ENCODE data around the gene KIAA1328.

Gene KIAA1328

DNA sequence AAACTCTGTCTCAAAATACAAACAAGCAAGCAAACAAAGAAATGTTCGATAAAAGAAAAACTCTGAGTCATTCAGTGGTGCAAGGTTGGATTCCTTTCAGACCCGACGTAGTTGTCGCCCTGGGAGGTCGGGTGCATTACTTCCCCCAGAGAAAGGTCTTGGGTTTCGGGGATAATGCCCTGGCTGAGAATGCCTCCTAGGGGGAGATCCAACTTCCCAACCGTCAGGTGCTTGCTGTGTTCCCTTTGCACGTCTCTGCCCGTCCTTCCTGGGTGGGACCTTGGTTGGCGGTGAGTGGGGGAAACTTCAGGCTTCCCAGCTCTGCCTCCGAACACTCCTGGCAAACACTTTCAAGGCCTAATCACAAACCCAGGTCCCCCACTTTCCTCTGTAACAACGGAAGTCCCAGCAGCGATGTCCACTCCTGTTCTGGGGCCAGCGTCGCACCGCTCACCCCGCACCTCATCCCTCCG lies 734 bp upstream of the KIAA1328 start:
- peak overlapping the region; percentile 70 for H3K9ac ChIP-seq (ENCODE audit: low read length)
- H3K27me3 ChIP-seq (ENCODE audit: control insufficient read depth in 1 of 2, insufficient read depth in 2 of 2, low read length in 2 of 2), result no peaks in the 10 kb centered on the region
- peaks cover under 1% of the 10 kb centered on the region for H3K36me3 ChIP-seq (ENCODE audit: insufficient read depth, low read length)
- H3K4me1 ChIP-seq (ENCODE audit: insufficient read depth, low read length), result peaks cover 21% of the 10 kb centered on the region
- peak overlapping the region; percentile 75 for H3K27ac ChIP-seq (ENCODE audit: low read depth, low read length)
- peak overlapping the region; percentile 81 to 95 for H3K4me3 ChIP-seq (ENCODE audit: low read depth in 1 of 2, low read length in 2 of 2)
- no peaks in the 10 kb centered on the region for H3K9me3 ChIP-seq (ENCODE audit: low read length)

DNA sequence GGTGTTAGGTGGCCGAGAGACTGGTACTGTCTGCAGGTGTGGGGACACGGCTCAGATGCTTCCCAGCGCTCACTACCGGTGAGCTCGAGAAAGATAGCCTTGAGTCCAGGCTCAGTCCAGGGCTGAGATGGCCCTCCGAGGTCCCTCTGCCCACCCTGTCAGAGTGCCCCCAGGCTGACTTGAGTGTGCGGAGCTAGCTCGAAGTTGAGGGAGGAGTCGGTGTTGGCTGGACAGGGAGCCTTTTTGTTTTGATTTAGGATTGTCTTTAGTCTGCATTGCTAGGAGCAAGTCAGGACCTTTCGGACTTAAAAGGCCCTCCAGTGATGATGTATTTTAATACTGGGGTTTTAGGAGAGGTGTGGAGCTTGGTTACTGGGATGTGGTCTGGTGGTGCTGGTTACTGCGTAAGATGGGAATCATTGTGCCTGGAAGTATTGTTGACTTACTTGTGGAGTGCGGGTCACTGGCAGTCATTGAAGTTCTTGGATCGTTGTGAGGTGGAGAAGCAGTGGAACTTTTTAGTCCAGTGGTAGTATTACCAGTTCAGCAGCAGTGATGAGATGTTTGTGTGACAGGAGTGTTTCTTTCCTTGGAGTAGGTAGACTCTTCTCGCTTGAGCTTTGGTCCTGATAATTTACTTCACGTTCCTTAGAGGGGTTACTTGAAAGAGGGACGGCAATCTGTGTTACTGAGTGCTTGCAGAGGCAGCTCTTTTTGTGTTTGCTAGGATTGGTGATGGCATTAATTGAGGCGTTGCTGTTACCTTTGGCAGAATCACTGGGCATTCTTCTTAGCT lies 633 bp downstream of the KIAA1328 start:
- H3K9ac ChIP-seq (ENCODE audit: low read length), result peak overlapping the region; percentile 79
- H3K4me1 ChIP-seq (ENCODE audit: insufficient read depth, low read length), result peaks cover 21% of the 10 kb centered on the region
- no peaks in the 10 kb centered on the region for H3K27me3 ChIP-seq (ENCODE audit: control insufficient read depth in 1 of 2, insufficient read depth in 2 of 2, low read length in 2 of 2)
- H3K36me3 ChIP-seq (ENCODE audit: insufficient read depth, low read length), result no peaks in the 10 kb centered on the region
- H3K27ac ChIP-seq (ENCODE audit: low read depth, low read length), result peak overlapping the region; percentile 75
- H3K4me3 ChIP-seq (ENCODE audit: low read depth in 1 of 2, low read length in 2 of 2), result peak overlapping the region; percentile 81 to 95
- H3K9me3 ChIP-seq (ENCODE audit: low read length), result no peaks in the 10 kb centered on the region

DNA sequence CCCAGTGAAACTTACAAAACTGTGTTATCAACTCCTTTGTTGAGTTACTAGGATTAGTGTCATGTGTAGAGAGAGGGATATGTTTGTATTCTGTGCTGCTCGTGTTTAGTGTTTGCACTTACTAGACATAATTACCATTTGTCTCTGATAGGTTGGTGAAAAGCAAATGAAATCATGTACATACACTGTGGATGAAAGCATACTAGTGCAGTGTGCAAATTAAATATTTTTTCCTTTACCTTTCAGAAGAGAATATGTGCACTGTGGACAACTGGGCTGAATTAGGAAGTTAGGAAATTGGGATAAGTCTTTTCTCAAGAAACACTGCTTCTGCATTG lies 1.2 kb downstream of the KIAA1328 start:
- Histone ChIP-seq H3K9me3 (ENCODE audit: low read length) (no peaks in the 10 kb centered on the region), H3K27ac (ENCODE audit: low read depth, low read length) (no peak overlapping the region), H3K36me3 (ENCODE audit: insufficient read depth, low read length) (no peaks in the 10 kb centered on the region), H3K4me1 (ENCODE audit: insufficient read depth, low read length) (peaks cover 21% of the 10 kb centered on the region), H3K27me3 (ENCODE audit: control insufficient read depth in 1 of 2, insufficient read depth in 2 of 2, low read length in 2 of 2) (no peaks in the 10 kb centered on the region), H3K4me3 (ENCODE audit: low read depth in 1 of 2, low read length in 2 of 2) (peak overlapping the region in 1 of 2 donors; percentile 95), H3K9ac (ENCODE audit: low read length) (peak overlapping the region; percentile 79)

DNA sequence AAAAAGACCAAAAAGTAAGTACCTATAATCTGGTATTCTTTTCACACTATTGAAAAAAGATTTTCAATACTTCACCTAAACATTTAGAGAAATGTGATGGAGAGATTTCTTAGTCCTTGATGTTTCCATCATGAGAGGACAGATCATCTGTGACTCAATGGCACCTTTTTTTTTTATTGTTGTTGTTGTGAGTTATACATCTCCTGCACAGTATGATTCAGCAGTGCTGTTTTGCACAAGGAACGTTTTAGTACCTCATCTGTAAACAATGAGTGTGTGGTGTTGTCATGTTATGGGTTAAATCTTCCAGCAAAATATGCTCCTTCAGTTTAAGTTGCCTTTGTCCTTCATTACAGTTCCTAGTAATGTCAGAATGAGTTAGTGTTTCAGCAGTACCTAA lies 2.2 kb downstream of the KIAA1328 start:
- Histone ChIP-seq H3K36me3 (ENCODE audit: insufficient read depth, low read length) (no peaks in the 10 kb centered on the region), H3K4me3 (ENCODE audit: low read depth in 1 of 2, low read length in 2 of 2) (no peak overlapping the region), H3K9me3 (ENCODE audit: low read length) (no peaks in the 10 kb centered on the region), H3K4me1 (ENCODE audit: insufficient read depth, low read length) (peaks cover 21% of the 10 kb centered on the region), H3K27me3 (ENCODE audit: control insufficient read depth in 1 of 2, insufficient read depth in 2 of 2, low read length in 2 of 2) (no peaks in the 10 kb centered on the region), H3K27ac (ENCODE audit: low read depth, low read length) (no peak overlapping the region), H3K9ac (ENCODE audit: low read length) (no peak overlapping the region)

DNA sequence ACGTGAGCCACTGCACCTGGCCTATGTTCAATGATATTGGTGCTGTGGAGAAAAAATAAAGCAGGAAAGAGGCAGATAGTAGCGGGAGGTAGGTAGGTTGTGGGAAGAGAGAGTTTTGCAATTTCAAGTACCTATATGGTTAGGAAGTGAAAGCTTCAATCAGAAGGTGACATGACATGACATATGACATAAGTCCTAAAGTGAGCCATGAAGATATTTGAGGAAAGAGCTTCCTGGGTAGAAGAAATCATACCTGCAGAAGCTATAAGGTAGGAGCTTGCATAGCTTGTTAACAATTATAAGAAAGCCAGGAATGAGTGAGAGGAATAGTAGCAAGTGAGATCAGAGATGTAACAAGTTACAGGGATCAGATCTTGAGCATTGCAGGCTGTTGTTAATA lies 4.2 kb downstream of the KIAA1328 start:
- Histone ChIP-seq H3K27ac (ENCODE audit: low read depth, low read length) (no peak overlapping the region), H3K4me1 (ENCODE audit: insufficient read depth, low read length) (peaks cover 12% of the 10 kb centered on the region), H3K27me3 (ENCODE audit: control insufficient read depth in 1 of 2, insufficient read depth in 2 of 2, low read length in 2 of 2) (no peaks in the 10 kb centered on the region), H3K9ac (ENCODE audit: low read length) (no peak overlapping the region), H3K36me3 (ENCODE audit: insufficient read depth, low read length) (peaks cover 6% of the 10 kb centered on the region), H3K9me3 (ENCODE audit: low read length) (no peaks in the 10 kb centered on the region), H3K4me3 (ENCODE audit: low read depth in 1 of 2, low read length in 2 of 2) (no peak overlapping the region)

DNA sequence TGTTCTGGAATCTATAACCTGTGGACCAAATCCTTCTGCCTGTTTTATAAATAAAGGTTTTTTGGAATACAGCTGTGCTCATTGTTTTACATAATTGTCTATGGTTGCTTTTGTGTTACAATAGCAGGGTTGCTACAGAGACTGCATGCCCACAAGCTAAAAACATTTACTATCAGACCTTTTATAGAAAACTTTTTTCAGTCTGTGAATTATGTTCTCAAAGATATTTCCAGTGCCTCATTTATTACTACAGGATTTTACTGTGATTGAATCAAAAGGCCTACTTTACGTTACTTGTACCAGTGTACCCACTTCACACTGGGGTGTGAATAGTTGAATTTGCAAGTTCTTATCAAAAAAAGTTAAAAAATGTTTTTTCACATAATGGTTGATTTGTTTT lies 7.0 kb downstream of the KIAA1328 start:
- no peaks in the 10 kb centered on the region for H3K4me1 ChIP-seq (ENCODE audit: insufficient read depth, low read length)
- H3K27me3 ChIP-seq (ENCODE audit: control insufficient read depth in 1 of 2, insufficient read depth in 2 of 2, low read length in 2 of 2), result no peaks in the 10 kb centered on the region
- H3K9ac ChIP-seq (ENCODE audit: low read length), result no peak overlapping the region
- H3K27ac ChIP-seq (ENCODE audit: low read depth, low read length), result no peak overlapping the region
- no peak overlapping the region for H3K4me3 ChIP-seq (ENCODE audit: low read depth in 1 of 2, low read length in 2 of 2)
- H3K36me3 ChIP-seq (ENCODE audit: insufficient read depth, low read length), result peaks cover 6% of the 10 kb centered on the region
- H3K9me3 ChIP-seq (ENCODE audit: low read length), result no peaks in the 10 kb centered on the region

DNA sequence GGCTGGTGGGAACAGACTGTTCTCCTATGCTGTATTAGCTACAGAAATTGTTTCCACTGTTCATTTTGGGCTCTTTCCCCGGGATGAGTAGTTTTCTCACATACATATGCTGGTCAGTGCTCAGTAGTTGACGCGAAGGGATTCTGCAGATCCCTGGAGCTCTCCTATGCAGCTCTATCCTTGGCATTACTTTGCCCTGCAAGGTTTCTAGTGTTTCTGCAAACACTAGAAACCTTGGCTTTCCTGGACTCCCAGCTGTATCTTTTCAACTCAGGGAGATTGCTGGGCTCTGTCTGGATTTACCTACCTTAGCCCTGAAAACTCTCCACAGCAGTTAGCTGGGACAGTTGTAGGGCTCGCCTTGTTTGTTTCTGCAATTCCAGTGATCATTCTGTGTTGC lies 10.9 kb downstream of the KIAA1328 start:
- Histone ChIP-seq H3K9ac (ENCODE audit: low read length) (no peak overlapping the region), H3K36me3 (ENCODE audit: insufficient read depth, low read length) (peaks cover 6% of the 10 kb centered on the region)

DNA sequence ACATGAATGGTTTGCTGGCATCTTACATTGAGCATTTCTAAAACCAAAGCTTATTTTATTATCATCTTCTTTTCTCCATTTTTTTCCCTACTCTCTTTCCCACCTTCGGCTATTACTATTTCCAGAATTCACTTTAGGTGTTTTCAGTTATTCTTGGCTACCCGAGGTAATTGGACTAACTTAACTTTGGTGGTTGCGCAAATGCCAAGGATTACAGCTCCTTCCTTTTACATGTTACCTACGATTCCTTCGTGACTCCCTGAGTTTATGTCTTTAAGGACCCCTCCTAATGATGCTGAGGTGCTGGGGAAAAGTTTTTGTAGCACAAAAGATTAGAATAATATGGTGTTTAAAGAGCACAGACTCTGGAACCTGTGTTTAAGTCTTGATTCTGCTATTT lies 14.3 kb downstream of the KIAA1328 start:
- H3K27ac ChIP-seq (ENCODE audit: low read depth, low read length), result no peak overlapping the region
- H3K9ac ChIP-seq (ENCODE audit: low read length), result no peak overlapping the region
- no peaks in the 10 kb centered on the region for H3K36me3 ChIP-seq (ENCODE audit: insufficient read depth, low read length)
- H3K9me3 ChIP-seq (ENCODE audit: low read length), result no peaks in the 10 kb centered on the region
- no peak overlapping the region for H3K4me3 ChIP-seq (ENCODE audit: low read depth in 1 of 2, low read length in 2 of 2)
- no peaks in the 10 kb centered on the region for H3K27me3 ChIP-seq (ENCODE audit: control insufficient read depth in 1 of 2, insufficient read depth in 2 of 2, low read length in 2 of 2)
- no peaks in the 10 kb centered on the region for H3K4me1 ChIP-seq (ENCODE audit: insufficient read depth, low read length)

More for the DNA sequence above, 10.9 kb downstream of the KIAA1328 start:
- H3K27ac ChIP-seq (ENCODE audit: low read depth, low read length), result no peak overlapping the region
- no peak overlapping the region for H3K4me3 ChIP-seq (ENCODE audit: low read depth in 1 of 2, low read length in 2 of 2)
- H3K4me1 ChIP-seq (ENCODE audit: insufficient read depth, low read length), result no peaks in the 10 kb centered on the region
- H3K9me3 ChIP-seq (ENCODE audit: low read length), result no peaks in the 10 kb centered on the region
- no peaks in the 10 kb centered on the region for H3K27me3 ChIP-seq (ENCODE audit: control insufficient read depth in 1 of 2, insufficient read depth in 2 of 2, low read length in 2 of 2)

DNA sequence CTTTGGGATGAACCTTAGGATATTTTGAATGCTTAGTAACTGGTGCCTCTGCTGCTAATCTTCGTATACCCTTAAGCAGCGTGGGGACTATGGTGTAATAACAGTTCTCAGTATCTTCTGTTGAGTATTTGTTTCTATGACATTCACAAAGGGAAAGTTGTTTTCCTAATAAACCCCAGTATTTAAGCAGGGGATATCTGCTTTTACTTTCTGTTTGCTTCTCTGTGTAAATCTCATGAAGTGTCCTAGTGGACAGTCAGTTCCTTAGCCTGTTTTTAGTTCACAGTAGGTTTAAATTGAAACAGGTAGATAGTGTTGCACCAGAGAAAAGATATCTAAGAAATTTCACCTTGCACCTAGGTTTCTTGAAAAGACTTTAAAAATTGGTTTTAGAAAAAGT lies 14.9 kb downstream of the KIAA1328 start:
- H3K36me3 ChIP-seq (ENCODE audit: insufficient read depth, low read length), result no peaks in the 10 kb centered on the region
- no peaks in the 10 kb centered on the region for H3K27me3 ChIP-seq (ENCODE audit: control insufficient read depth in 1 of 2, insufficient read depth in 2 of 2, low read length in 2 of 2)
- no peaks in the 10 kb centered on the region for H3K4me1 ChIP-seq (ENCODE audit: insufficient read depth, low read length)
- no peak overlapping the region for H3K9ac ChIP-seq (ENCODE audit: low read length)
- H3K9me3 ChIP-seq (ENCODE audit: low read length), result no peaks in the 10 kb centered on the region
- no peak overlapping the region for H3K27ac ChIP-seq (ENCODE audit: low read depth, low read length)
- no peak overlapping the region for H3K4me3 ChIP-seq (ENCODE audit: low read depth in 1 of 2, low read length in 2 of 2)

DNA sequence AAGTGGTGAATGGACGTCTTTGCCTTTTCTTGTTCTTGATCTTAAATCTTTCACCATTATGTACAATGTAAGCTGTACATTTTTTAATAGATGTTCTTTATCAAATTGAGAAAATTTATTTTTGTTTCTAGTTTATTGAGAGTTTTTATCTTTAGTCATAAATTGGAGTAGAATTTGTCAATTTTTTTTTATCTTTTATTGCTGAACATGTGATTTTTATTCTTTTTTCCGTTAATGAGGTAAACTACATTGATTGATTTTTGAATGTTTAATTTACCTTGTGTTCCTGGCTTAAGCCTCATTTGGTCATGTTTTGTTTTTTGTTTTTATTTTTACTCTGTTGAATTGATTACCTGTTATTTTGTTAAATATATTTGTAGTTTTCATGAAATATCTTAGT lies 19.7 kb downstream of the KIAA1328 start:
- H3K27ac ChIP-seq (ENCODE audit: low read depth, low read length), result no peak overlapping the region
- no peaks in the 10 kb centered on the region for H3K9me3 ChIP-seq (ENCODE audit: low read length)
- peaks cover 5% of the 10 kb centered on the region for H3K36me3 ChIP-seq (ENCODE audit: insufficient read depth, low read length)
- H3K9ac ChIP-seq (ENCODE audit: low read length), result no peak overlapping the region
- no peak overlapping the region for H3K4me3 ChIP-seq (ENCODE audit: low read depth in 1 of 2, low read length in 2 of 2)
- no peaks in the 10 kb centered on the region for H3K4me1 ChIP-seq (ENCODE audit: insufficient read depth, low read length)
- no peaks in the 10 kb centered on the region for H3K27me3 ChIP-seq (ENCODE audit: control insufficient read depth in 1 of 2, insufficient read depth in 2 of 2, low read length in 2 of 2)

DNA sequence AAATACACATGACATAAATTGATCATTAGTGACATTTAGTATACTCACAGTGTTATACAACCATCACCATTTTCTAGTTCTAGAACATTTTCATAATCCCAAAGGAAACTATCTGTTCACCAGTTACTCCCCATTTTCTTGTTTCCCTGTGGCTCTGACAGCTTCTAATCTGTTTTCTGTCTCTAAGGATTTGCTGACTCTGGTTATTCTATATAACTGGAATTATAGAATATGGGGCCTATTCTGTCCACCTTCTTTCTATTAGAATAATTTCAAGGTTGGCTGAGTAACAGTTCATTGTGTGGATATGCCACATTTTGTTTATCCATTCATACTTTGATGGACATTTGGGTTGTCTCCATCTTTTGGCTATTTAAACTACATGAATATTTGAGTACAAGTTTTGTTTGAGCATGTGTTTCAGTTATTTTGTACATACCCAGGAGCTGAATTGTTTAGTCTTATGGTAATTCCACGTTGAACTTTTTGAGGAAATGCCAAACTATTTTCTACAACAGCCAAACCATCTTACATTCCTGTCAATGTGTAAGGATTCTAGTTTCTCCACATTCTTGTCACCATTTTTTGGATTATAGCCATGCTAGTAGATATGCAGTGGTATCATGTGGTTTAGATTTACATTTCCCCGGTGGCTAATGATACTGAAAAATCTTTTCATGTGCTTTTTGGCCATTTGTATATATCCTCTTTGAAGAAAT lies 20.5 kb downstream of the KIAA1328 start:
- Histone ChIP-seq H3K9ac (ENCODE audit: low read length) (no peak overlapping the region), H3K27ac (ENCODE audit: low read depth, low read length) (no peak overlapping the region), H3K4me1 (ENCODE audit: insufficient read depth, low read length) (no peaks in the 10 kb centered on the region), H3K27me3 (ENCODE audit: control insufficient read depth in 1 of 2, insufficient read depth in 2 of 2, low read length in 2 of 2) (no peaks in the 10 kb centered on the region), H3K4me3 (ENCODE audit: low read depth in 1 of 2, low read length in 2 of 2) (no peak overlapping the region), H3K9me3 (ENCODE audit: low read length) (no peaks in the 10 kb centered on the region), H3K36me3 (ENCODE audit: insufficient read depth, low read length) (peaks cover 5% of the 10 kb centered on the region)
